ENCODE data around the gene DOCK2.
"Not testable (repeated sequence)": the region's sequence is repeated elsewhere in the genome, so short reads cannot be mapped to it uniquely, and the experiment has no call there.

The DOCK2 gene

DNA sequence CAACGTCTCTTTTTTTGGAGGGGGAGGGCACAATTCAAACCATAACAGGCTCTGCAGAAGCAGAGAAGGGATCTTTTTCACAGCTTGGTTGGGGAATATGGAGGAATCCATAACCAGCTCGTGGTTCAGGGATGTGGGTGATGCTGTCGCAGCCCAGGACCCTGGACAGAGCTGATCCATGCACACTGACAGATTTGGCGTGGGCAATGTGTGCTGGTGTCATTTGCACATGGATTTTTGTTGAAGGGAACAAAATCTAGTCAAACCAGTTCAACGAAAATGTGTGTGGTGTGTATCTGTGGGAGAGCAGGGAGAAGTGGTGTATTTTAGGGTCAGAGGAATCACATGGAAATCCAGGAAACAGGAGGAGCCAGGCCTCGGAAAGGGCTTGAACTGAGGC is 4.2 kb downstream of the DOCK2 start:
- no peak for DNase-seq

DNA sequence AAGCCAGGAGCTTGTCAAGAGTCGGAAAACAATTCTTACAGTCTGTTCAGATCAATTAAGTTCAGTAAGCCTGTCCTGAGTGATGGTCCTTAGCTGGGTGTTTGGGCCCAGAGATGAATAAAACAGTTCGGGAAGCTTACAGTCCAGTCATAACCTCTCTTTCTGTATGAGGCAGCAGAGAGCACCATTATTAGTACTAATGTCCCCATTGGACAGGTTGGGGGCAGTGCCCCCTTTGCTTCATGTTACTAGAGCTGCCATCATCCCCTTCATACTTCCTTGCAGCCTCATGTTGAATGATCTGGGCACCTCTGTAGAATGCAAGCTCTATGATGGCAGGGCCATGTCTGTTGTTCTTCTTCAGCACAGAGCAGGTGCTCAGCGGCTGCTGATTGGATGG is 9.8 kb downstream of the DOCK2 start:
- no peak for DNase-seq

DNA sequence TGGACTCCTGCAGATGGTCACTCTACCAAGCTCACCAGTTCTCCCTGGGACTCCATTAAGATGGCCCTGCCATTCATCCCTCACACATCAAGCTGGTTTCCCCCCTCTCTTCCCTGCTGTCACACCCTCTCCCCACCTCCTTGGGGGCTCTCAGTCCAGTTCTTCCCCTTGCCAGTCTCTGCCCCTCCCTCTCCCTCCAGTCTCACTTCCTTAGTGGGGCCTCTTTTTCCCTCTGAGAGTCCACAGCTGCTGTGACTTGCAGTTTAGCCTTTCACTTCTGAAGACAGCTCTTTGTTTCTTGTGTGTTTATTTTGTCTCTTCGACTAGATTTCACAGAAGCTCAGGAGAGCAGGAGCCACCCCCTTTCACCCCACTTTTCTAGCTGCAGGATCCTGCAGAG is 10.5 kb downstream of the DOCK2 start:
- no peak for DNase-seq

DNA sequence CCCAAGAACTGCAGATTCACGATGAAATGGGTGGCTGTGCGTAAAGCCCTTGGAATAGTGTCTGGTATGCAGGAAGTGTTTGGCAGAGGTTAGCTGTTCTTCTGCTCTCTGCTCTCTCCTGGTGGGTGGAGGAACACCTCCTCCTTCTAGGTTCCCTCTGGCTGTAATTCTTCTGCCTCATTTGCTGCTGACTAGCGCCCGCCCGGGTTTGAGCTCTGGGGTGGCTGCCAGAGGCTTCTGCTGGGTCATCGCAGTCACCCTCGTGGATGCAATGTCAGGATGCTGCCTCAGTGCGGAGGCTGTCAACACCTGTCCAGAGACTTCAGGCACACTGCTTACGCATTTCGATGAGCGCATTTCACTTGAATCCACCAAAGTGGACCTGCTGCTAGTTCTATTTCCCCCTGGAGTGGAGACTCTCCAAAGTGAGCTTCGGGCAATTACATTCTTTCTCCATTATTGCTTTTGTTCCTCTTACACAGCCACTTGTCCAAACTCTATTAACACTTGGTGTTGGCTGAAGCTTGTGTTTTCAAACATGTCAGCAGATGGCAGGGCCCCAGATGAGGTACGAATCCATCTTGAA is 11.7 kb downstream of the DOCK2 start:
- no peak for DNase-seq

DNA sequence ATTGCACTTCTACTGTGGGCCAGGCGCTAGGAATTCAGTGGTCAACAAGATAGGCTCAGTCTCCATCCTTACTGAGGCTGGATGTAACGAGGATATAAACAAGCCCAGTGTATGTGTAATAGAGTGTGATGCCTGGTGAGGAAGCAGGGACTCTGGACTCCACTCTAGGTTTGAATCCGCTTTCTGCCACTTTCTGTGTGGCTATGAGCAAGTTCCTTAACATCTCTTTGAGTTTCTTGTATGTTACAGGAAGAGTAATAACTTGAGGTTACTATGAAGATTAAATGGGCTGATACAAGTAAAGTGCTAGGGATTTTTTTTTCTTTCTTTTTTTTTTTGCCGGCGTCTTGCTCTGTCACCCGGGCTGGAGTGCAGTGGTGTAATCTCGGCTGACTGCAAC is 12.4 kb downstream of the DOCK2 start:
- DNase-seq: no peak

DNA sequence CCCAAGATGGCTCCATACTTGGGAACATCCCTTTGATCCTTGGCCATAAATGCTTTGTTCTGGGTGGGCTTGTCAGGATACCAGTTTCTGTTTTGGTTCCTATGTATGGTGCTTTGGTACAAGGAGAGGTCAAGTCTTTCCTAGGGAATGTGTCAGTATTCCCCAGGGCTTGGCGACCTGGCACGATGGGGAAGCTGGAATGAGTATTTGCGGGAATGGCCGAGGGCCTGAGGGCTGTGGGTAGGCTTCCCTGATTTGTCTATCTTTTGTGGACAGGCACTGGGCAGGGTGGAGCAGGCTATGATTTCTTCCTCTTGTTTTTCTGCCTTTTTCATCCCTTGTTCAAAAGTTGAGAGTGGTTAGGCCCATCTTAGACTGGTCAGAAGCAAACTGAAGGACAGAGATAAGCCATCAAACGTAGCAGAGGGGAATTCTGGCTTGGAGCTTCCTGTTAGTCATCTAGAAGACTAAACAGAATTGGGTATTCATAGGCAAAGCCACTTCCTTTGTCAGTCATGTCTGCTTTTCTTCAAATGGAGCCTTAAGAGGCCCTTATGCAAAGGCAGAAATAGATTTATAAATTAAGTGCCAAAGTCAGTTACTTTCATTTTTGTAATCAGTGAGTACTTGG is 13.7 kb downstream of the DOCK2 start:
- no peak for DNase-seq

DNA sequence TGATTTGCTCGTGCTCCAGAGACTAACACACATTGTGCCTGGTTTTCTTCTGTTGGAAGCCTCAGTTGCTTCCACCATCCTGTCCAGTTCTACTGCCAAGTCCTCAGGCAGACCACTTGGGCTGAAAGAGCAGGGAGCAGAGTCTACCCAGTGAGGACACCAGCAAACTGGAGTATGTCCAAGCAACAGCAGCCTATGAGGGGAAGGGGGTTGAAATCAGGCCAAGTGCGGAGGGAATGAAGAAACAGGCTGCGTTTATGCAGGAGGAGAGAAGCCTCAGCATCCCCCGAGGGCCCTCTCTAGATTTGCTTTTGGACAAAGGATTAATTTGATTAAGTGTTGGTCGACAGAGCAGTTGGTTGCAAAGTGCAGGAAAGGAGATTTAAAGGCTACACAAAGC is 14.5 kb downstream of the DOCK2 start:
- no peak for DNase-seq

DNA sequence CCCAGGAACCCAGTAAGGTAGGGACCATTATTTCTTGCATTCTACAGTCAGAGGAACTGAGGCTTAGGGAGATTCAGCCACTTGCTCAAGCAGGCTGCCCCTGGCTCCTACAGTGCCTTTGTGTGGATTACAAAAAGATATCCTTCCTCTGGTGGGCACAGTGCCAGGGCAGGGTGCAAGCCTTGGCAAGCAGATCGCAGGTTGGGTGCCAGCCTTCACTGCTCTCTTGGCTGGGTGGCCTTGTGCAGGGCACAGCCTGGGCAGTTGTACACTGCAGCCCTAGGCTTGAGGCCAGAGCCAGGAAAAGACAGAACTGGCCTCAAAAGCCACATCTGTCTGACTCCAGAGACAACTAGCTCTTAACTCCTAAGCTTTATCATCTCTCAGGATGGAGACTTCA is 15.0 kb downstream of the DOCK2 start:
- DNase-seq: no peak

DNA sequence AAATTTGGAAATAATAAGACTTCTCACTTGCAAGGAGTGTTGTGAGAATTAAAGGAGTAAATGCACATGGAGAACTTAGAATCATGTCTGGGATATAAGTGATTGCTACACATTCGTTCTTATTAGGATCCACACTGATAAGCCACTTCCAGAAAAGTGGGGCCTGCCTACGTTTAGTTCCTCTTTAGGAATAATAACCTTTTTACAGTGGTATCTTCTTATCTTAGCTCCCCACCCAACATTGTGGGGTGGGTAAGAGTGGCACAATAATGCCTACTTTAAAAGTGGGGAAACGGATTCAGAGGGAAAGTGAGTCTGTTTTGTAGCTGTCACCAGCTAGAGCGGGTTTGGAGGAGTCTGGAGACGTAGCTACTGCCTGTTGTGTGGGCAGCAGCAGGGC is 16.0 kb downstream of the DOCK2 start:
- no peak for DNase-seq

DNA sequence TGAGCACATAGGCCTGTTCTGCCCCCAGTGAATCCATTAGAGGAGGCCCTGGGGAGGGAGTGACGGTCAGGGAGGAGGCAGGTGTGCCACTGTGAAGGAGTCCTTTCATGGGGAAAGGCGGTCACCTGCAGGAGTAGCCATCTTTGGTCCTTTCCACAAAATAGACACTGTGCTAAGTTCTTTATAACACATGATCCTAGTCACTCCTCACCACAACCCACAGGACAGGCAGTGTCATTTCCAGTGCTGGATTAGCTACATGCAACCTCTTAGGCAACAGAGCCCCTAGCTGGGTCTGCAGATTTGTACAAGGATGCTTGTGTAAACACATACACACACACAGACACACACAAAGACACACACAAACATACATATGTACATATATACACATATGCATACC is 18.3 kb downstream of the DOCK2 start:
- no peak for DNase-seq

DNA sequence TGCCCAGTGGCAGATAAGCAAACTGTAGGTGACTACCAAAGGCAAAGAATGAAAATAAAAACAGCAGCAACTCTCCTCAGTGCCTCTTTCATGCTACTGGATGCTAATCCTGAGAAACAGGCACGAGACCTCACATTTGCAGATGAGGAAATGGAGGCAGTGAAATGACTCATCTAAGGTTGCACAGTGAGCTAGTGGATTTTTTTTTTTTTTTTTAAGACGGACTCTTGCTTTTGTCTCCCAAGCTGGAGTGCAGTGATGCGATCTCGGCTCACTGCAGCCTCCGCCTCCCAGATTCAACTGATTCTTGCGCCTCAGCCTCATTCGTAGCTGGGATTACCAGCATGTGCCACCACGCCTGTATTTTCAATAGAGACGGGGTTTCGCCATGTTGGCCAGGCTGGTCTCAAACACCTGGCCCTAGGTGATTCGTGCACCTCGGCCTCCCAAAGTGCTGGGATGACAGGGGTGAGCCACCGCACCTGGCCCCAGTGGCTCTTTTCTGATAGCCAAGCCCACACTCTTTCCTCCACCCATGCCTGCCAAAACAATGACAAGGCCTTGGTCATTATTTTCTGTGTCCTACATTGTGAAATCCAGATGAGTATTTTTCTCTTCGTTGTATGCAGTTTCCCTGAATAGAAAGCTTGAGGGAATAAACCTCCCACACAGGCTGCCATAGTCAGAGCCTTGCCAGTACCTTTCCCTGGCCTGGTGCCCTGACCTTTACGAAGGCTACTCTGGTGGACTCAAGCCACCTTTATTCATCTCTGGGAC is 19.2 kb downstream of the DOCK2 start:
- DNase-seq: no peak

DNA sequence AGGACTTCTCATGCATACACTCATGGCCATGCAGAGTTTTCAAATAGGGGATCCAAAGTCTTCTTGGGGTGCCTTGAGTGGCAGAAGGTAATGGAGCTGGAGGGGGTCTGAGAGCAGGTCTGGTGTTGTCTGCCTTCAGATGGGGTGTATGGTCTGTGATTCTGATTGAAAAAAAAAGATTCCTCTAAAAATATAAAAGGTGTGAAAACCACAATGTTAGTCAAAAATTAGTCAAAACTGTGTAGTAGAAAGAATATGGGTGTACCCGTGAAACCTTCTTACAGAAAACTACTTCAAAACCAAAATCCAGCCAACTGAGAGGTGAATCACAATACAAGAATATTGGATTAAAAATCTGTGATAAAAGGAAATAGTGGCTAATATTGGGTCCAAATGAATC is 20.1 kb downstream of the DOCK2 start:
- DNase-seq: no peak

DNA sequence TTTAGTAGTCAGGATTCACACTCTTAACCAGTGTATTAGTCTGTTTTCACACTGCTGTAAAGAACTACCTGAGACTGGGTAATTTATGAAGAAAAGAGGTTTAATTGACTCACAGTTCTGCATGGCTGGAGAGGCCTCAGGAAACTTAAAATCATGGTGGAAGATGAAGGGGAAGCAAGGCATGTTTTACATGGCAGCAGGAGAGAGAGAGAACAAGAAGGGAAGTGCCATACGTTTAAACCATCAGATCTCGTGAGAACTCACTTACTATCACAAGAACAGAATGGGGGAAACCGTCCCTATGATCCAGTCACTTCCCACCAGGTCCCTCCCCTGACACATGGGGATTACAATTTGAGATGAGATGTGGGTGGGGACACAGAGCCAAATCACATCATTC is 25.4 kb downstream of the DOCK2 start:
- not testable (repeated sequence) for DNase-seq

DNA sequence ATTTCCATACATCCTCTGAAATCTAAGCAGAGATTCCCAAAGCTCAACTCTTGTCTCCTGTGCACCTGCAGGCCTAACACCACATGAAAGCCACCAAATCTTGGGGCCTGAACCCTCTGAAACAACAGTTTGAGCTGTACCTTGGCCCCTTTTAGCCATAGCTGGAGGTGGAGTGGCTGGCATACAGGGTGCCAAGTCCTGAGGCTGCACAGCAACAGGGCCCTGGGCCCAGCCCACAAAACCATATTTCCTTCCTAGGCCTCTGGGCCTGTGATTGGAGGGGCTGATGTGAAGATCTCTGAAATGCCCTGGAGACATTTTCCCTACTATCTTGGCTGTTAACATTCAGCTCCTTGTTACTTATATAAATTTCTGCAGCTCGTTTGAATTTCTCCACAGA is 26.5 kb downstream of the DOCK2 start:
- DNase-seq: no peak

DNA sequence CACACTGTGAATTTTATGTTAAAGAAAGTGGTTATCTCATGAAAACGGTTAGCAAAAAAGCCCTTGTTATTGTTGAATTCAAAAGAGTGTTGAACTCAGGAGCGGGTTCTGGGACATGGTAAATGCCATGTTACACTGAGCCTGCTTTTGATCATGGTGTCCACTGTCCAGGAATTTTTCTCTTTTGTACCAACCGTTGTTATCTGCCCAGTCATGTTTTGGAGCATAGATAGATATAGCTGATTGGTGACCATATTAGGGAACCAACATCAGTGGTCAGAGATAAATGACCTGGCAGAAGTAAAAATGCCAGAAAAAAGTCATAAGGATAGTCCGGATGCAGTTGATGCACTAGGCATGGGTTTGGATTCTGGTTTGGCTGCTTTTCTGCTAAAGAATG is 29.3 kb downstream of the DOCK2 start:
- no peak for DNase-seq

DNA sequence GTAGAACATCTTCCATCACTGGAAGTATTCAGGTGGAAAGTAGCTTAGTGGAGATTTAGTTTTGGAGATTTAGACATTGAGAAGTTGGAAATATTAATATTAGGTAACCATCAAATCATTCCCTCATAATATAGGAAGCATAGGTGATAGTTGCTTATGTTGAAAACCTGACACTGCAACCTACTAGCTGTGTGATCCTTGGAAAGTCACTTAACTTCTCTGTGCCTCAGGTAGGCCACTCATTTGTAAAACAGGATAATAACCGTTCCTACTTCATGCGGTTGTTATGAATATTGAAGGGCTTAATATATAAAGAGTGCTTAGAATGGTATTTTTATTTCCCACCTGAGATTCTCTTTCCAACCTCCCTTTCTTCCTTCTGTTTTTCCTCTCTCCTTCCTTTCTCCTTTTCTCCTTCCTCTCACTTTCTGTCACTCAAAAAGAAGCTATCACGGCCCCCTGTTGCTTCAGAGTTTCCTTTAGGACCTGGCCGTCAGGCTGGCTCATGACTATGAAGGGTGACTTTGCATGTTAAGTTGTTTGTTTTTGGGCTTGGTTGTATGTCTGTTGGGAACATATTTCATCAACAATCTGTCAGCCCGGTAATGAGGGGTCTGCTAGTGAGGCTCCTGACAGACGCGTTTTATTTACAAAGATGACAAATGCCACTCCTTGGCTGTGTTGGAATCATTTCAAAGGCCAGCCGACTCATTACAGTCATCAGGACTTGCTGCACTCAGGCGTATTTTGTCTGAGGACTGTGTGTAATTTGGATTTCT is 31.0 kb downstream of the DOCK2 start:
- no peak for DNase-seq

DNA sequence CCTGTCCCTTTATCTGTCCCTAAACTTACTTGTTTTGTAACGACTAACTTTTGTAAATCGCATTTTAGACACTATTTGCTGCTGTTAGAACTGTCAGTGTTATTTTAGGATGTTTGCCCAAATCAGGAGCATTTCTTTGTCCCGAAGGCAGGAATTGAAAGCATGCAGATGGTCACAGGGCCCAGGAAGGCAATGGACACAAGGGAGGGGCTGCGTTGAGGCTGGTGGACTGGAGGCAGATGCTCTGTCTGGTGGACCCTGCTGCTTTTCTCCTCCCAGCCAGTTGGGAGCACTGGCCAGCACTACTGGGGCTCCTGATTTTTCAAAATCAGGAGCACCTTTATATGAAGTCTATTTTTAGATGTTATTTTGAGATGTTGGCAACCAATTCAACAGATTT is 31.7 kb downstream of the DOCK2 start:
- DNase-seq: no peak

DNA sequence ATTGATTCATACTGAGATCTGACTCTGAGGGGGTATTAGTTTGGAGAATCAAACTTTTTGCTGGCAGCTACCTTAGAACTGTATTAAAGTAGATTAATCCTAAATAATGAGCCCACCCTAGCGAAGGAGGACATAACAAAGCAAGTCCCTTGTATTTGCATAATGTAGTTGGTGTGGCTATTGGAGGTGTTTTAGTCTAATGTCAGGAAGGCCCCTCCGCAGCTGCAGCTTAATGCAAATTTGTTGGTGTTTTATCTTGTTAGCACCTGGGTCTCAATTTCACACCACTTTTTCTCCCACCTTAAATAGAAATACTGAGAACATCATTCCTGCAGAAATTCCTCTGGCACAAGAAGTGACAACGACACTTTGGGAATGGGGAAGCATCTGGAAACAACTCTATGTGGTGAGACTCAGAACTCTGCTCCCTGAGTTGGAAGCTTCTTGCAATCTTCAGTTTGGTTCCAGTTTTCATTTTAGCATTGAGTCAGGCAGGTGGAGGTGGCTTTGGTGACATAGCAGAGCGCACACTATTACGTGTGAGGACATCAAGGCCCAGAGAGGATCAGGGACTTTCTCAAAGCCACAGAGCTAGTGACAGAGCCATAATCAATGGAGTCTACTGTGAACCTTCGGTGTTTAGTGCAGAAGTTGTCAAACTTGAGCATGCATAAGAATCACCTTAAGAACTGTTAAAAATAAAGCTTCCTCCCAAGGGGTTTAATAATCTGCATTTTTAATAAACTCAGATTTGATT is 33.9 kb downstream of the DOCK2 start:
- DNase-seq: no peak

DNA sequence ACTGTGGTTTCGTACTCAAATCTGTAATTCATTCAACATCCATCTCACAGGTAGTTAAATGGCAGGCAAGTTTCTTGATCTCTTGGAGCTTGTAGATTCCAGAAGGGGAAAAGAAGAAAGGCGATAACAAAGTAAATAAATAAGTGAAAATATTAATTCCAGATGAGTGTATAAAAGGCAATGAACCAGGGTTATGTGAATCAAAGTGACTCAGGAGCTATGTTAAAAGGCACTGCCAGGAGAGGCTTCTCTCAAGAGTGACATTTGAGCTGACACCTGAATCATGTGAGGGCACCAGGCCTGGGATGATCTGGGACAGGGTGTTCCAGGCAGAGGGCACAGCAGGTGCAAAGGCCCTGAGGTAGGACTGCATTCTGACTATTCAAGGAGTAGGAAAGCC is 45.0 kb downstream of the DOCK2 start:
- no peak for DNase-seq

DNA sequence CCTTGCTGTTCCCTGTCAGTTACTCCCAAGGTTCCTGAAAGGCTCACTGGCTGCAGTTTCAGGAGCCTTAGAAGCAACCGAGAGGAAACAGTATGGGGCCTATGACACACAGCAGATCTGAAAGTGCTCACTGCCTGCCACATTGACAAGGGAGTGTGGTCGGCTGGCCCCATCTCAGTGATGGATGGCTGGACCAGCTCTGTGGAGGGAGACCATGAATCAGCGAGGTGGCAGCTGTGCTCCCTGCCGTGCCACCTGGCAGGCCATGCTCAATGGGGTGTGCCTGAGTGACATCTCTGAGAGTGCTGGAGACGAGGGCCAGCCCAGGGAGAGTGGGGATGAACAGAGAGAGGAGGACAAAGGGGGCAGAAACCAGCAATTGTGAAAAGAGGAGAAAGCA is 49.1 kb downstream of the DOCK2 start:
- no peak for DNase-seq

DNA sequence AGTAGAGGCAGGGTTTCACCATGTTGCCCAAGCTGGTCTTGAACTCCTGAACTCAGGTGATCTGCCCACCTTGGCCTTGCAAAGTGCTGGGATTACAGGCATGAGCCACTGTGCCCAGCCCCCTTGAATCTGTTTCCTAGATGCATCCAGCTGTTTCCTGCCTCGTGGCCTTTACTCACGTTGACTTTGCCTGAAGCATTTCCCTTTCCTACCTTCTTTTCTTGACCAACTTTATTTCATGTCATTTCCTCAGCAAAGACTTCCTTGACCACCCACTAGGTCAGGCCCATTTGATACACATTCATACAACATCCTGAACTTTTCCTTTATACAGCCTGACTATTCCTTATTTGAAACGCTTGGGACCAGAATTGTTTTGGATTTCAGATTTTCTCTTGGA is 51.0 kb downstream of the DOCK2 start:
- DNase-seq: no peak

DNA sequence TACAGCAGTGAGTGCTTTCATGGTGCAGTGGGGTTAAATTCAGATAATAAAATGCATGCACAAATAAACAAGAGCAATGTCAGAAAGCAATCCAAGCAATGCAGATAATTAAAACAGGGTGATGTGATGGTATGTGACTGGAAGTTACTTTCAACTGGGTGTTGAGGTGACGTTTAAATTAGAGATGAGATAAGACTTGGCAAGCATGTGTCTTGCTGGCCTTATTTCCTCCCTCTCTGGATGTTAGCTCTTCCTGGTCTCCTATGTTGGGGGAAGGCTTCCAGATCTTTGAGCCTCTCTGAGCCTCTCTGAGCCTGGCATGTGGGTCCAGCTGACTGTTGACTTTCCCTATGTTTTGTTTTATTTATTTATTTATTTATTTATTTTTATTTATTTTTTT is 54.4 kb downstream of the DOCK2 start:
- no peak for DNase-seq

DNA sequence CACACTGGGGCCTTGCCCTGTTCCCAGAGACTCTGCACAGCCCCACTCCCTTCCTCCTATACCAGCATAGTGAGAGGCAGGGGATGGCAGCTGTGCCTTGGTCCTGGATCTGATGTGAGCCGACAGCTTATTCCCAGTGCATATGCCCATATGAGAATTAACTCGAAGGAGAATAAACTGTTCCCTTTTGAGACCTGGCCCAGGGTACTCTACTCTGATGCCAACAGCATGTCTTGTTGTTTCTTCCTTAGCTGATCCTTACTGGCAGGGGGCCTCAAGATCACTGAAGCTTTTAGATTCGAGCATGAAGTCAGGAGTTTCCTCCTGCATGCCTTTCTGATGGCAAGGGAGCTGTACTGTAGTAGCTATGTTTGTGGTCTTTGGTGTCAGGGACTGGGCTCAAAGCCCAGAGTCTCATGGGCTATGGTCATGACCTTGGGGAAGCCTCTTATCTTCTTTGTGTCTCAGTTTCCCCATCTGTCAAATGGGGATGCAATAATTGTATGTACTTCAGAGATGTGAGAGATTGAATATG is 57.1 kb downstream of the DOCK2 start:
- no peak for DNase-seq

All from NCI-H1417 treated with DMSO at 0.1 percent for 48 hours (cell line).